GM23338 (cell line): ENCODE data around the gene GHRHR. TPM values are rescaled to one million over a fixed set of nuclear protein-coding genes. Genes with fewer than 3 reads are reported as not detected.

Source experiments
- ATAC-seq: fragments of 200-7000 bp; cut with Tn5 transposase; 3 replicates; pipeline ENCODE4 v1.9.1; 2020
- DNase-seq: peaks from one replicate; pipeline ENCODE4 v3.0.0-alpha.2; 2015; ENCODE audit warnings: low spot score
- H2AFZ ChIP-seq: fragments of 200-600 bp; sonication (generic); 2 replicates; pipeline ENCODE4 v1.8.0; 2016; ENCODE audit warnings: antibody characterized with exemption, mild to moderate bottlenecking, moderate library complexity
- H3F3A ChIP-seq: fragments of 200-600 bp; sonication (generic); replicated peaks from 2 replicates; pipeline ENCODE4 v1.8.0; 2017; ENCODE audit warnings: antibody characterized with exemption, mixed run types, low read depth
- H3K27ac ChIP-seq: fragments of 200-600 bp; sonication (generic); 2 replicates; pipeline ENCODE4 v1.6.1; 2016; ENCODE audit warnings: low read depth
- H3K27me3 ChIP-seq: fragments of 200-600 bp; sonication (generic); 2 replicates; pipeline ENCODE4 v1.8.0; 2016; ENCODE audit warnings: mild to moderate bottlenecking, mixed run types, moderate library complexity; ENCODE audit not compliant: insufficient read depth
- H3K36me3 ChIP-seq: fragments of 200-600 bp; sonication (generic); 2 replicates; pipeline ENCODE4 v1.8.0; 2016; ENCODE audit warnings: mild to moderate bottlenecking; ENCODE audit not compliant: insufficient read depth
- H3K4me1 ChIP-seq: fragments of 200-600 bp; sonication (generic); 2 replicates; pipeline ENCODE4 v1.8.0; 2016; ENCODE audit warnings: mild to moderate bottlenecking, moderate library complexity; ENCODE audit not compliant: insufficient read depth
- H3K4me2 ChIP-seq: fragments of 200-600 bp; sonication (generic); 2 replicates; pipeline ENCODE4 v1.7.1; 2017; ENCODE audit warnings: mixed run types
- H3K4me3 ChIP-seq: fragments of 200-600 bp; sonication (generic); 2 replicates; pipeline ENCODE4 v1.6.1; 2016; ENCODE audit warnings: mixed run types
- H3K79me2 ChIP-seq: fragments of 200-600 bp; sonication (generic); replicated peaks from 2 replicates; pipeline ENCODE4 v1.8.0; 2017; ENCODE audit warnings: mild to moderate bottlenecking; ENCODE audit not compliant: insufficient read depth
- H3K9me2 ChIP-seq: fragments of 200-600 bp; sonication (generic); 2 replicates; pipeline ENCODE4 v1.8.0; 2017; ENCODE audit not compliant: insufficient read depth
- H4K20me1 ChIP-seq: fragments of 200-600 bp; sonication (generic); replicated peaks from 2 replicates; pipeline ENCODE4 v1.8.0; 2017; ENCODE audit warnings: mild to moderate bottlenecking; ENCODE audit not compliant: insufficient read depth
- H3K27ac Mint-ChIP-seq: 2 replicates; pipeline ENCODE4 v1.8.0; 2020; ENCODE audit warnings: inconsistent platforms, mild to moderate bottlenecking, moderate library complexity, mixed read lengths
- H3K27me3 Mint-ChIP-seq: 3 replicates; pipeline ENCODE4 v1.8.0; 2022; ENCODE audit warnings: low read depth, mild to moderate bottlenecking, moderate library complexity, mixed read lengths, inconsistent platforms; ENCODE audit not compliant: insufficient read depth, poor library complexity
- H3K36me3 Mint-ChIP-seq: 3 replicates; pipeline ENCODE4 v1.8.0; 2021; ENCODE audit warnings: low read depth, mild to moderate bottlenecking, inconsistent platforms, moderate library complexity, mixed read lengths
- H3K4me1 Mint-ChIP-seq: 3 replicates; pipeline ENCODE4 v1.8.0; 2020; ENCODE audit warnings: mild to moderate bottlenecking, inconsistent platforms, mixed read lengths
- H3K4me3 Mint-ChIP-seq: 3 replicates; pipeline ENCODE4 v1.8.0; 2021; ENCODE audit warnings: moderate library complexity, mild to moderate bottlenecking, inconsistent platforms, mixed read lengths
- H3K9me3 Mint-ChIP-seq: 3 replicates; pipeline ENCODE4 v1.8.0; 2020; ENCODE audit warnings: moderate library complexity, mild to moderate bottlenecking, inconsistent platforms, mixed read lengths
- CREB1 ChIP-seq: fragments of 250-450 bp; sonication (Bioruptor Pico); IDR thresholded peaks from 2 replicates; pipeline ENCODE4 v1.5.0; 2020; ENCODE audit warnings: low read depth, mild to moderate bottlenecking, moderate library complexity
- CTCF ChIP-seq, 2 experiments: fragments of 200-600 bp in 1 of 2; sonication (generic) in 1 of 2; conservative IDR thresholded peaks; 2 replicates each; pipeline versions ENCODE4 v1.5.1 to v1.6.1; 2016 to 2017; ENCODE audit warnings: antibody characterized with exemption in 2 of 2, low read depth in 2 of 2, mild to moderate bottlenecking in 2 of 2, moderate library complexity in 1 of 2
- ETS1 ChIP-seq: IDR thresholded peaks from 2 replicates; pipeline ENCODE4 v1.6.1; 2016; ENCODE audit warnings: antibody characterized with exemption
- EZH2 ChIP-seq: fragments of 200-600 bp; sonication (generic); IDR thresholded peaks from one replicate; pipeline ENCODE4 v1.8.0; 2017; ENCODE audit warnings: antibody characterized with exemption, mild to moderate bottlenecking, low read depth; ENCODE audit not compliant: unreplicated experiment
- EZH2phosphoT487 ChIP-seq: fragments of 200-600 bp; sonication (generic); IDR thresholded peaks from one replicate; pipeline ENCODE4 v1.8.1; 2018; ENCODE audit warnings: antibody characterized with exemption; ENCODE audit not compliant: unreplicated experiment
- JUNB ChIP-seq: IDR thresholded peaks from one replicate; pipeline ENCODE4 v1.6.1; 2016; ENCODE audit warnings: antibody characterized with exemption; ENCODE audit not compliant: unreplicated experiment
- NANOG ChIP-seq: IDR thresholded peaks from 2 replicates; pipeline ENCODE4 v1.6.1; 2016; ENCODE audit warnings: antibody characterized with exemption, borderline replicate concordance
- POLR2AphosphoS5 ChIP-seq: IDR thresholded peaks from 2 replicates; pipeline ENCODE4 v1.6.1; 2016; ENCODE audit warnings: antibody characterized with exemption, low read depth
- REST ChIP-seq: IDR thresholded peaks from one replicate; pipeline ENCODE4 v1.6.1; 2018; ENCODE audit warnings: antibody characterized with exemption; ENCODE audit not compliant: unreplicated experiment
- STAT1 ChIP-seq: IDR thresholded peaks from one replicate; pipeline ENCODE4 v1.6.1; 2016; ENCODE audit warnings: antibody characterized with exemption; ENCODE audit not compliant: unreplicated experiment
- ZNF114 ChIP-seq: fragments of 250-450 bp; sonication (Bioruptor Pico); IDR thresholded peaks from 2 replicates; pipeline ENCODE4 v1.5.0; 2020; ENCODE audit warnings: mild to moderate bottlenecking, moderate library complexity
- ZNF331 ChIP-seq: fragments of 250-450 bp; sonication (Bioruptor Pico); IDR thresholded peaks from 2 replicates; pipeline ENCODE4 v1.5.0; 2020; ENCODE audit warnings: low read depth, mild to moderate bottlenecking, moderate library complexity
- polyA plus RNA-seq: library from polyadenylated mRNA; unstranded; fragments of >200 nt; fragmentation: Nextera tagmentation; extraction: Ambion mirVana; gene quantifications from 2 replicates; pipeline ENCODE4 v1.2.1, GENCODE V29; 2016
- total RNA-seq: library from RNA; depleted of rRNA; stranded (reverse); fragments of >200 nt; shearing (Covaris generic); gene quantifications from 2 replicates; pipeline ENCODE4 v1.2.3, GENCODE V29; 2014

GHRHR gene
- total and polyA plus RNA-seq, 2 experiments from 2014 or later, result 2.2 TPM; not detected in 1

- TF ChIP-seq JUNB (no peak), STAT1 (no peak), POLR2AphosphoS5 (no peak), NANOG (no peak), ZNF331 (CRISPR knock-in tag) (no peak), EZH2phosphoT487 (no peak), REST (no peak), CTCF (conservative IDR thresholded peaks at IDR 0.05; ENCODE audit: low read depth in 2 of 2) (no peak), ETS1 (no peak), EZH2 (no peak)
These were observed 9.5 kb downstream of the GHRHR start (continued) for GRCh38 chr7:30973292-30973691.

GRCh38 chr7:30973791-30974604 is 10.2 kb downstream of the GHRHR start:
- ATAC-seq (no peak), DNase-seq (no peak)
- Mint-ChIP-seq H3K27me3 (peaks cover 13% of the 10 kb centered on the region), H3K9me3 (no peaks in the 10 kb centered on the region), H3K27ac (no peak overlapping the region), H3K36me3 (no peaks in the 10 kb centered on the region), H3K4me1 (peaks cover 9% of the 10 kb centered on the region), H3K4me3 (no peak overlapping the region)
- Histone ChIP-seq H3K9me2 (no peaks in the 10 kb centered on the region; the same call in 1 of the 2 replicates), H2AFZ (peak overlapping the region; percentile 88; the same call in 1 of the 2 replicates), H3K4me2 (no peak overlapping the region), H3K4me1 (no peaks in the 10 kb centered on the region), H3K36me3 (no peaks in the 10 kb centered on the region), H3K27me3 (no peaks in the 10 kb centered on the region), H3K79me2 (no peaks in the 10 kb centered on the region), H3K4me3 (no peak overlapping the region), H3K27ac (no peak overlapping the region), H4K20me1 (no peaks in the 10 kb centered on the region), H3F3A (no peaks in the 10 kb centered on the region)
- TF ChIP-seq EZH2 (no peak), POLR2AphosphoS5 (no peak), ZNF114 (CRISPR knock-in tag) (no peak), ZNF331 (CRISPR knock-in tag) (no peak), REST (no peak), ETS1 (no peak), NANOG (no peak), STAT1 (no peak), CREB1 (CRISPR knock-in tag) (no peak)
